ENCODE results near the gene EZR.

Gene EZR

GRCh38 chr6:158766621-158767455, 52.3 kb downstream of the EZR start:
- no peak overlapping the region for H3K27ac ChIP-seq
- no peak for TF ChIP-seq CTCF (IDR thresholded peaks at IDR 0.05)
- no peak for TF ChIP-seq ZFX (IDR thresholded peaks at IDR 0.05; ENCODE audit: borderline replicate concordance)

- no peak for TF ChIP-seq ZFX (IDR thresholded peaks at IDR 0.05; ENCODE audit: borderline replicate concordance)
- TF ChIP-seq CTCF (IDR thresholded peaks at IDR 0.05): no peak
- H3K27ac ChIP-seq: no peak overlapping the region
Observed at GRCh38 chr6:158765499-158766068, 53.6 kb downstream of the EZR start.

- TF ChIP-seq ZFX (IDR thresholded peaks at IDR 0.05; ENCODE audit: borderline replicate concordance) (no peak), CTCF (IDR thresholded peaks at IDR 0.05) (no peak)
- H3K27ac ChIP-seq: no peak overlapping the region
Observed at GRCh38 chr6:158764926-158765325, 54.2 kb downstream of the EZR start.

- no peak overlapping the region for H3K27ac ChIP-seq
- no peak for TF ChIP-seq ZFX (IDR thresholded peaks at IDR 0.05; ENCODE audit: borderline replicate concordance)
- no peak for TF ChIP-seq CTCF (IDR thresholded peaks at IDR 0.05)
Observed at GRCh38 chr6:158764183-158764849, 54.9 kb downstream of the EZR start.

- TF ChIP-seq ZFX (IDR thresholded peaks at IDR 0.05; ENCODE audit: borderline replicate concordance) (no peak), CTCF (IDR thresholded peaks at IDR 0.05) (no peak)
- H3K27ac ChIP-seq: no peak overlapping the region
Observed at GRCh38 chr6:158763434-158764182, 55.6 kb downstream of the EZR start.

- no peak overlapping the region for H3K27ac ChIP-seq
Observed at GRCh38 chr6:158762787-158763433, 56.3 kb downstream of the EZR start.

More at GRCh38 chr6:158762787-158763433, 56.3 kb downstream of the EZR start:
- TF ChIP-seq ZFX (IDR thresholded peaks at IDR 0.05; ENCODE audit: borderline replicate concordance) (no peak), CTCF (IDR thresholded peaks at IDR 0.05) (no peak)

Measured in 22Rv1 (cell line).